Tibial artery (tissue), 4 donors: ENCODE measurements around the gene LHFPL2.

Source experiments
- DNase-seq, 2 donors: peaks; one replicate each; pipeline ENCODE4 v3.0.0-alpha.2; 2019
- H3K27ac ChIP-seq, 2 donors: fragments of 200-600 bp; sonication (generic) in 1 of 2; 1 replicate in 1 of 2; 2 replicates in 1 of 2; pipeline ENCODE4 v1.5.1; 2018 to 2019; ENCODE audit warnings: mild to moderate bottlenecking in 1 of 2
- H3K27me3 ChIP-seq, 2 donors: fragments of 200-600 bp; sonication (generic) in 1 of 2; one replicate each; pipeline versions ENCODE4 v1.5.1 to v1.6.0; 2016 to 2019
- H3K36me3 ChIP-seq, 3 donors: fragments of 200-600 bp; sonication (generic) in 2 of 3; one replicate each; pipeline ENCODE4 v1.5.1; 2016 to 2019; ENCODE audit warnings: mild to moderate bottlenecking in 2 of 3
- H3K4me1 ChIP-seq, 4 donors: fragments of 200-600 bp; sonication (generic) in 2 of 4; 1 replicate in 3 of 4; 2 replicates in 1 of 4; pipeline ENCODE4 v1.5.1; 2016 to 2019
- H3K4me3 ChIP-seq, 2 donors: fragments of 200-600 bp; sonication (generic) in 1 of 2; 1 replicate in 1 of 2; 2 replicates in 1 of 2; pipeline ENCODE4 v1.5.1; 2018 to 2019; ENCODE audit warnings: mild to moderate bottlenecking in 2 of 2
- H3K9me3 ChIP-seq, 3 donors: fragments of 200-600 bp; sonication (generic) in 1 of 3; one replicate each; pipeline ENCODE4 v1.5.1; 2016 to 2019
- intact Hi-C: fragments of 100-400 bp; cut with DNase I; formaldehyde crosslinking; loops from one replicate; pipeline ENCODE4 v1.15.0; 2023; ENCODE audit warnings: low total_unique reads
- TF ChIP-seq, protein P1 (sequence below), 2 experiments: fragments of 200-600 bp in 1 of 2; fragments of 450-650 bp in 1 of 2; IDR thresholded peaks; one replicate each; pipeline ENCODE4 v1.5.1; 2017 to 2019; ENCODE audit warnings: antibody characterized with exemption in 2 of 2, mild to moderate bottlenecking in 1 of 2, moderate library complexity in 1 of 2

LHFPL2 gene

DNA sequence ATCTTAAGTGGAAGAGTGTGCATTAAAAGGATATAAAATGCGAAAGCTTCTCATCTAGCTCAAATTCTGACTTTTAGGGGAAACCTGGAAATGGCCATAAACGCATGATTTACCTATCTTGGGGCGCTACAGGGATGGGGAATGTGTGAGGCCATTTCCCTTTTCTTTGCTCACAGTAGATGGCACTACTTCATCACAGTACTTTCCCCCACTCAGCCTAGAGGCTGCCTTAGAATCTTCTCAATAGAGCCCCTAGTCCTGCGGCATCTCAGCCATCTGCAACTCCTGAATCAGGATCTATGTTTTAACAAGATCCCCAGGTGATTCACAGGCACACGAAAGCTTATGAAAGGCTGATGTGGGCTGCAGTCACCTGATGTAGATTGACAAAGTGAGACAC lies 110.8 kb downstream of the LHFPL2 start:
- Histone ChIP-seq H3K4me1 (peaks cover 0 to 54% (median 31%) of the 10 kb centered on the region in 4 donors), H3K27ac (peak overlapping the region in 1 of 2 donors; percentile 23), H3K9me3 (no peaks in the 10 kb centered on the region), H3K4me3 (no peak overlapping the region), H3K36me3 (no peaks in the 10 kb centered on the region), H3K27me3 (no peaks in the 10 kb centered on the region)
- DNase-seq: no peak
- TF ChIP-seq, protein P1, sequence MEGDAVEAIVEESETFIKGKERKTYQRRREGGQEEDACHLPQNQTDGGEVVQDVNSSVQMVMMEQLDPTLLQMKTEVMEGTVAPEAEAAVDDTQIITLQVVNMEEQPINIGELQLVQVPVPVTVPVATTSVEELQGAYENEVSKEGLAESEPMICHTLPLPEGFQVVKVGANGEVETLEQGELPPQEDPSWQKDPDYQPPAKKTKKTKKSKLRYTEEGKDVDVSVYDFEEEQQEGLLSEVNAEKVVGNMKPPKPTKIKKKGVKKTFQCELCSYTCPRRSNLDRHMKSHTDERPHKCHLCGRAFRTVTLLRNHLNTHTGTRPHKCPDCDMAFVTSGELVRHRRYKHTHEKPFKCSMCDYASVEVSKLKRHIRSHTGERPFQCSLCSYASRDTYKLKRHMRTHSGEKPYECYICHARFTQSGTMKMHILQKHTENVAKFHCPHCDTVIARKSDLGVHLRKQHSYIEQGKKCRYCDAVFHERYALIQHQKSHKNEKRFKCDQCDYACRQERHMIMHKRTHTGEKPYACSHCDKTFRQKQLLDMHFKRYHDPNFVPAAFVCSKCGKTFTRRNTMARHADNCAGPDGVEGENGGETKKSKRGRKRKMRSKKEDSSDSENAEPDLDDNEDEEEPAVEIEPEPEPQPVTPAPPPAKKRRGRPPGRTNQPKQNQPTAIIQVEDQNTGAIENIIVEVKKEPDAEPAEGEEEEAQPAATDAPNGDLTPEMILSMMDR (IDR thresholded peaks at IDR 0.05): peak; percentile 46
- intact Hi-C loops: no loop called here

- no peak for DNase-seq
- Histone ChIP-seq H3K27ac (peak overlapping the region in 1 of 2 donors; percentile 23), H3K4me1 (peaks cover 0 to 54% (median 31%) of the 10 kb centered on the region in 4 donors), H3K36me3 (no peaks in the 10 kb centered on the region), H3K27me3 (no peaks in the 10 kb centered on the region), H3K9me3 (no peaks in the 10 kb centered on the region), H3K4me3 (no peak overlapping the region)
- TF ChIP-seq, protein P1 (IDR thresholded peaks at IDR 0.05): no peak
- intact Hi-C loops: no loop called here
Measured at GRCh38 chr5:78537411-78537810, 111.2 kb downstream of the LHFPL2 start.

- Histone ChIP-seq H3K4me3 (no peak overlapping the region), H3K9me3 (no peaks in the 10 kb centered on the region), H3K36me3 (no peaks in the 10 kb centered on the region), H3K4me1 (peaks cover 0 to 54% (median 31%) of the 10 kb centered on the region in 4 donors), H3K27ac (peak overlapping the region in 1 of 2 donors; percentile 23), H3K27me3 (no peaks in the 10 kb centered on the region)
- no peak for DNase-seq
- TF ChIP-seq, protein P1 (IDR thresholded peaks at IDR 0.05): no peak
- intact Hi-C loops: no loop called here
Measured at GRCh38 chr5:78536661-78537196, 111.8 kb downstream of the LHFPL2 start.

- intact Hi-C loops: no loop called here
- Histone ChIP-seq H3K27ac (peak overlapping the region; percentile 82 to 86), H3K4me1 (peaks cover 0 to 52% (median 30%) of the 10 kb centered on the region in 4 donors), H3K27me3 (no peaks in the 10 kb centered on the region), H3K9me3 (no peaks in the 10 kb centered on the region), H3K4me3 (no peak overlapping the region), H3K36me3 (no peaks in the 10 kb centered on the region)
- DNase-seq: no peak
- TF ChIP-seq, protein P1 (IDR thresholded peaks at IDR 0.05): no peak
Measured at GRCh38 chr5:78534905-78535200, 113.7 kb downstream of the LHFPL2 start.

DNA sequence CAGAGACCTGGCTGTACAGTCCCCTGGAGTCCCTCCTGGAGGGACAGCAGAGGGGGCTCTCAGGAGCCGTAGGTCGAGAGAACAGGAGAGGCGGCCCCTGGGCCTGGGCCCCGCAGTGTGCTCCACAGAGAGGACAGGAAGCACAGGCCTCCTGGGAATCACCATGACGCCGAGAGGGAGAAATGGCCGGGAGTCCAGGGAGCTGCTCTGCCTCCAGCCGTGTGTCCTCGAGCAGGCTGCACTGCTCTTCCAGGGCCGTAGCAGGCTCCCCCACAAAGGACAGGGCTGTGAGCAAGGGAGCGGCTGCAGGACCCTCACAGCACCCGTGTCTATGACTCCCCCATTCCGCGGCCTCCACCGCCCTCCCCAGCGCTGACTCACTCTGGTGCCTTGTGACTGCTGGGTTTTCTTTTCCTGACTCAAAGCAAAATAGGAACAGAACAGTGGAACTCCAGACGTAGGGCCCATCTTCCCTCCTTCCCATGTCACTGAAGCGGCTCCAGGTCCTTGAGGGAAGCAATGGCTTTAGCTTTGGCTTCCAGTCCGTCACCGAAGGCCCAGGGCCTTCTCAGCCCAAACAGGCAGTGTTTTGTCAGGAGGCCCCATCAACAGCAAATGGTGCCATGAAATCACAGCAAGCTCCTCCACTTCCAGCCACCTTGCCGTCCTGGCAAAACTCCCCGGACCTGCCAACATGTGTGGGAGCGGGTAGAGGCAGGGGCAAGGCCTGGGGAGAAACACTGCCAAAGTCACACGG lies 114.2 kb downstream of the LHFPL2 start:
- Histone ChIP-seq H3K27me3 (no peaks in the 10 kb centered on the region), H3K4me1 (peaks cover 0 to 52% (median 33%) of the 10 kb centered on the region in 4 donors), H3K27ac (peak overlapping the region; percentile 82 to 86), H3K4me3 (peak overlapping the region in 1 of 2 donors; percentile 40), H3K9me3 (no peaks in the 10 kb centered on the region), H3K36me3 (no peaks in the 10 kb centered on the region)
- intact Hi-C loops: no loop called here
- peak; percentile 80 to 88 for DNase-seq
- TF ChIP-seq, protein P1 (IDR thresholded peaks at IDR 0.05): no peak
